TTC549 (cell line): ENCODE results near the gene KRTAP2-3.

ENCODE experiments used
- FAIRE-seq: peaks from 2 replicates; lab custom pipeline; 2012; peaks lifted over from hg19 to GRCh38; lab: Jason Lieb, UNC

Gene KRTAP2-3

GRCh38 chr17:41029633-41030245 is 30.2 kb downstream of the KRTAP2-3 start, which contains the start of gene KRTAP1-4:
Gene KRTAP1-4 (minus strand): TSS chr17:41030195. CDS start chr17:41030078, 117 bp downstream.
- no peak for FAIRE-seq

- no peak for FAIRE-seq
These were observed 33.0 kb downstream of the KRTAP2-3 start, which contains the start of gene KRTAP1-5 for GRCh38 chr17:41026715-41027471. Gene KRTAP1-5 (minus strand): TSS chr17:41027208. CDS start chr17:41027155, 53 bp downstream.

- no peak for FAIRE-seq
These were observed 35.2 kb downstream of the KRTAP2-3 start for GRCh38 chr17:41024697-41025096.

- FAIRE-seq = no peak
These were observed 39.6 kb downstream of the KRTAP2-3 start for GRCh38 chr17:41020336-41020735.

GRCh38 chr17:41019415-41019814 is 40.5 kb downstream of the KRTAP2-3 start:
- no peak for FAIRE-seq

GRCh38 chr17:41018541-41018940 is 41.4 kb downstream of the KRTAP2-3 start:
- no peak for FAIRE-seq

GRCh38 chr17:41016578-41017215 is 43.2 kb downstream of the KRTAP2-3 start:
- FAIRE-seq = no peak

GRCh38 chr17:41015454-41015853 is 44.5 kb downstream of the KRTAP2-3 start:
- no peak for FAIRE-seq

GRCh38 chr17:41013606-41014005 is 46.3 kb downstream of the KRTAP2-3 start:
- FAIRE-seq = no peak

GRCh38 chr17:41013181-41013580 is 46.7 kb downstream of the KRTAP2-3 start:
- no peak for FAIRE-seq

- FAIRE-seq = no peak
These were observed 47.4 kb downstream of the KRTAP2-3 start for GRCh38 chr17:41012326-41013120.

- FAIRE-seq = no peak
These were observed 49.5 kb downstream of the KRTAP2-3 start for GRCh38 chr17:41010441-41010840.

GRCh38 chr17:41009936-41010335 is 50.0 kb downstream of the KRTAP2-3 start:
- FAIRE-seq = no peak

- FAIRE-seq = no peak
These were observed 50.6 kb downstream of the KRTAP2-3 start for GRCh38 chr17:41009301-41009760.
